Astrocyte of the hippocampus (primary cell): Measurements from ENCODE around the gene YPEL4.
"Not testable (repeated sequence)": the region's sequence is repeated elsewhere in the genome, so short reads cannot be mapped to it uniquely, and the experiment has no call there.

Experiments used
- DNase-seq: peaks from one replicate; pipeline ENCODE4 v3.0.0; 2011; ENCODE audit warnings: low read depth, low spot score

The YPEL4 gene, protein sequence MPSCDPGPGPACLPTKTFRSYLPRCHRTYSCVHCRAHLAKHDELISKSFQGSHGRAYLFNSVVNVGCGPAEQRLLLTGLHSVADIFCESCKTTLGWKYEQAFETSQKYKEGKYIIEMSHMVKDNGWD

DNA sequence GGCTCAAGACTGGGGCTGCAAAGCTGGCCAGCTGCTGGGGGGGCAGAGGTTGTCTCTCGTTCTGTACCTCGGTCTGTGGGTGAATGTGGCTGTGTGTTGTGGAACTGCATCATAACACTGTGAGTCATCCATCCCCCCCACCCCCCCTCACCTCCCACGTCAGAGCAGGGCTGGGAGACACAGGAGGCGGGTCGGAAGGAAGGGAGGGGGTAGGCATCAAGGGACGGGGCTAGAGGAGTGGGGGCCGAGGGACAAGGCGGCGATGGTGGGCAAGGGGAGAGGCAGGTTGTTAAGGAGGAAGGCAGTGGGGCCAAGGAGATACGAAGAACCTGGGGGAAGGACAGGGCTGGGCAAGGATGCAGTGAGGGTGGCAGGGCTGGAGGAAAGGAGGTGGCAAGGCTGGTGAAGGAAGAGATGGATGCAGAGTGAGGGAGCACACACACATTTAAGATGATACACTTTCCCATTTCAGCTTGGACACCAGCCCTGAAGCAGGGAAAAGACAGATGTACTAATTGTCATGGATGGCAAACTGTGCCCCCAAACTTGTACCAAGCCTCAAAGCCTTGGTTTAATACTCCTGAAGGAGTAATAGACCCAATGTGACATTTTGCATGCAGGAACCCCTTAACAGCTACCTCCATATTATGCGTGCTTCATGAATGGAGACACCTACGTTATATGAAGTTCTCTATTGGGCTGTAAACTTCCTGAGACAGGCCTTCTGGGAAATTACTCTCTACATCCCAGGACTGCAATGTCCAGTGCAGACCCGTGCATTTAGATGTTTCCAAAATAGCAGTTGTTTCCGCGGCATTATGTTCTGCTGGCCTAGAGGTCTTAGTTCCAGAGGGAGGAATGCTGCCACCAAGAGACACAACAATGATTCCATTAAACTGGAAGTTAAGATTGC lies at the start of gene YPEL4:
YPEL4 (minus strand) TSS at position 87 of the 913 bp plus-strand sequence. CDS start 2,805 bp downstream, outside the sequence.
- DNase-seq, result peak; percentile 90

DNA sequence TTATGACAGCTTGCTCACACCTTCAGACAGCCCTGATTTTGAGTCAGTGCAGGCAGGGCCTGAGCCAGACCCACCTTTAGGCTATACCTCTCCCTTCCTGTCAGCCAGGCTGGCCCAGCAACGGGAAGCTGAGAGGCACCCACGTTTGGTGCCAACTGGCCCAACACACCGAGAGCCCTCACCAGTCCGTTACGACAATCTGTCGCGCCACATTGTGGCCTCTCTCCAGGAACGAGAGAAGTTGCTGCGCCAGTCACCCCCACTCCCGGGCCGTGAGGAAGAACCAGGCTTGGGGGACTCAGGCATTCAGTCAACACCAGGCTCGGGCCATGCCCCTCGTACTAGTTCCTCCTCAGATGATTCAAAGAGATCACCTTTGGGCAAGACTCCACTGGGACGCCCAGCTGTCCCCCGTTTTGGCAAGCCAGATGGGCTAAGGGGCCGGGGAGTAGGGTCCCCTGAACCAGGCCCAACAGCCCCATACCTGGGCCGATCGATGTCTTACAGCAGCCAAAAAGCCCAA lies 49.2 kb upstream of the YPEL4 start:
- DNase-seq, result no peak

DNA sequence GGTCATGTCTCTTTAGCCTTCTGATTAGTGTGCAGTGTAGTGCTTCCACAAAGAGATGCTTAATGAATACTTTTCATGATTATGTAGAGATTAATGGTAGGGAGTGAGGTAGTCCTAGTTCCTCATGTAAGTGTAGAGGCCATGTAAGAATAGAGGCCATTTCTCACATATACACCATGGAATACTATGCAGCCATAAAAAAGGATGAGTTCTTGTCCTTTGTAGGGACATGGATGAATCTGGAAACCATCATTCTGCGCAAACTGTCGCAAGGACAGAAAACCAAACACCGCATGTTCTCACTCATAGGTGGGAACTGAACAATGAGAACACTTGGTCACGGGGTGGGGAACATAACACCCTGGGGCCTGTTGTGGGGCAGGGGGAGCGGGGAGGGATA lies 40.8 kb upstream of the YPEL4 start:
- DNase-seq, result not testable (repeated sequence)

DNA sequence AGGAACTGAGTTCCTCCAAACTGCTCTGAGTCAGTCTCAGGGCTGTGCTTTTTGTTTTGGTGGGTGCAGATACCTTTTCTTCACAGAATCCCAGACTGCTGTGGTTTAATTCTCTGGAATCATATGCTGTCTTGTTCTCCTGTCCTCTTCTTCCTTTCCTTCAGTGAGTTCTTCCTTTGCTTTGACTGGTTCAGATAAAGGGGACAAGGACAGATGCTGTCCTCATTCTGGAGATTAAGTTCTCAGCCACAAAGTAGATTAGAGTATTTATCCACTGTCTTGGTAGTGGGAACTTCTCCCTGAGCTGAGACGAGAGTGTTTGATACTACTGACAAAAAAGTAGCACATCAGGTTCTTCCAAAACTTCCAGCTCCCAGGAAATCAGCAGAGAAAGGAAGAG lies 31.5 kb upstream of the YPEL4 start:
- no peak for DNase-seq

DNA sequence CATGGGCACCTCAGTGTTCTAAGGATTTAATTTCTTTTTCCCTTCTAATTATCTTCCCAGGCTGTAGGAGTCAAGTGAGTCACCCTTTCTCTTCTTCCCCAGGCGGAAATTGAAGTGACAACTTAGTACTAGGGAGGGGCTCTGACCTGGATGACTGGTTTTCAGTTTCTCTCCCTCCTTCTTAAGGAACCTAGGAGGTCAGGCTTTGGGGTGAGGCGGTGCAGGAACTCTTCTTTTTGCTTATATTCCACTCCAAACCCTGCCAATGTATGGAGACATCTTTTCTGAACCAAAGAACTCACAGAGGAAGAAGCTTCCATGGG lies 30.8 kb upstream of the YPEL4 start:
- peak; percentile 38 for DNase-seq

DNA sequence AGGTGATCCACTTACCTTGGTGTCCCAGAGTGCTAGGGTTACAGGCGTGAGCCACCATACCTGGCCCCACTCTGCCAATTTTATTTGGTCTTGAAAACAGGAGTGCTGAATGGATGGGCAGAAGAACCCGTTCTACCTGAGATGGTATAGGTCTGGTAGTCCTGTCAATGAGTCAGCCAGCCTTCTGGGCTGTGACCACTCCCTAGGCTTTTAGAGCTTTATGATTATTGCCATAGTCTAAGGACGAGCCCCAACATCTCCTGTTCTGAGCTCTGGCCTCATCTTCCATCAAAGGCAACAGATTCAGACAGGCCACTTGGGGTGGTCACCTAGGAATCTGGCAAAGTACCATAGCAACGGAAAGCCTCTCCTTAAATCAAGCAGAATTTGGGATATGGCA lies 29.7 kb upstream of the YPEL4 start:
- no peak for DNase-seq

DNA sequence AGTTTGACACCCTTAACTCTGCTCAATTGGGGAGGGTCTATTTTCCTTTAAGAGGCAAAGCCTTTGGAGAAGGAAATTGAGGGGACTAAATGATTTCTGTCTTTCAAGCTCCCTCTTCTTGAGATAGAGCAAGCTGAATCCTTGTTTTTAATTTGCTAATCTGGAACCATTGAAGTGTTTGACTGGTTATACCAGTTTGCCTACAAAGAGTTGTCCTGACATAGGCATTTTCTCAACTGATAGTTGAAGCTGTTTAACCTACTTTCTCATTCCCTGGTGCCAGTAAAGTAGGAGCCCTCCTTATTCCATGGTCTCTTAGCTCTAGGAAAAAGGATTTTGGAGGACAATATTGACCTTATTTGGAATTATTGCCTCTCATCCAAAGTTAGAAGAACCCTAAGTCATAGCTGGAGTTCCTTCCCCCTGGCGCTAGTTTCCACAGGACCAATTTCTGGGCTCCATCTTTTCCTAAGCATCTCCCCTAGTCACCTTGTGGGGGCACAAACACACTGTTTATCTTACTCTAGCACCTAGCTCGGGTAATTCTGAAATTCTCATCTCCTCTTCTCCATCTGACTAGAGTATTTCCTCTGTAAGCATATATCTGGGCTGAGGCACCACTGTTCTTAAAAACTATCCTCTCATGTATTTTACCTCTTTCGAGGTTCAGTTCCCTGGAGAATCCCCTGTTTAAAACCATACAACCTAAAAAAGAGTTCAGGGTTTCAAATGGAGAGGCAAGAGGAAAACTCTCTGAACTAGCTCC lies 25.6 kb upstream of the YPEL4 start:
- no peak for DNase-seq

DNA sequence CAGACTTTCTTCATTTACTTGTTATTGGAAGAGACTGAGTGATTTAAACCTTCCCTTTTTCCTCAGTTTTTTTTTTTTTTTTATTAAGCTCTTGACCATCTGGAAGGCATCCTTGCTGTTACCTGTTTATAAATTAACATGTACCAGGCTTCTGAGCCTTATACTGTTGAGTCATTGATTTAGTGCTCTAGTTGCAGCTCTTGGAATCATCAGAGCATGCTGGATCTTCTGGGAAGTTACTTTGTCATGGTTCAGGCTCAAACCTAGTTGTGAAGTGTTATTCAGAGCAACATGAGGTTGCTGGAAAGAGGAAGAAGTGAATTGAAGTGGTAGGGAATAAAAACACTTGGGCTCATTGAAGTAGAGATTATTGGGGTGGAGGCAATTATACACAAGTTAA lies 24.5 kb upstream of the YPEL4 start:
- DNase-seq, result no peak

DNA sequence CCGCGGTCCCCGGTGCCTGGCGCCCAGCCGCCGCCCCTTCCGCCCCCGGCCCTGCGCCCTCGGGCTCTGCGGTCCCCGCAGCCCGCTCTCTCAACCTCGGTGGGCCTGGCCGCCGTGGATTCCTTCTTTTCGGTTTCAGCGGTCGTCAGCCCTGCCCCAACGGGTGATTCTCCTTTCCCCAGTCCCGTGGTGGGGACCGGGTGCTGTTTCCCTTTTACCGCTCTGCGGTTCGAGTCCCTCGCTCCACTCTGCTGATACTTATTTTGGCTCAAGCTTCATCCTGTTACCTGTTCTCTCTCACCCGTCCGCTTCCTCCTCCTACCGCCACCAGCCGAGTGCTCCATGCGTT lies 18.7 kb upstream of the YPEL4 start:
- DNase-seq, result no peak

DNA sequence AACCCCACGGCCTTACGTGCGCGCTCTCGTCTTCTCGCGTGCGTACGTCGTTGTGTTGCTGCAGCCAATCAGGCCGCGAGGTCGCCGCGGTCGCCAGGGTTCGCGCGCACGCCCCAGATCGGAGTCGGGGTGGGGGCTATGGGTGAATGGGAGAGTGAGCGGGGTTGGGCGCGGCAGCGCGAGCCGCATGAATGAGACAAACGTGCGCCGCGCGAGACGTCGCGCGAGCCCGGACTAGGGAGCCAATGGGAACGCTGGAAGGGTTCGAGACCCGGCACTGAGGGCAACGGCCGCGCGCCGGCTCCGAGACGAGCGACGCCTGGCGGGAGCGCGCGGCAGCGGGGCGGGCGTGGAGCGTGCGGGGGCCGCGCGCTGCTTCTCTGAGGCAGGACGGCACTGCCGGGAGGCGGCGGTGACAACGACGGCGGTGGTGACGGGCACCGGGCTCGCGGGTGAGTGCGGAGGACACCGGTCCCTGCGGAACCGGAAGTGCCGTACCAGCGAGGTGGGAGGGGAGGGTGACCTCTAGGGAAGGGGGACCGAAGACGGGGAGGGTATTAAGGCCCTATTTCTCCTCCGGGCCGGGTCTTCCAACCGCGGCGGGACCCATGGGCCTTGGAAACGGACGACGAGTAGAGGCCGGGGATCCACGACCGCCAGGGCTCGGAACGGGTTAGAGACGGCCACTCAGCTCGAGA lies 18.2 kb upstream of the YPEL4 start, which contains the start of gene ZDHHC5:
ZDHHC5 (plus strand) TSS at position 379 of the 698 bp plus-strand sequence. CDS start 4,977 bp downstream, outside the sequence.
- DNase-seq, result peak; percentile 100

DNA sequence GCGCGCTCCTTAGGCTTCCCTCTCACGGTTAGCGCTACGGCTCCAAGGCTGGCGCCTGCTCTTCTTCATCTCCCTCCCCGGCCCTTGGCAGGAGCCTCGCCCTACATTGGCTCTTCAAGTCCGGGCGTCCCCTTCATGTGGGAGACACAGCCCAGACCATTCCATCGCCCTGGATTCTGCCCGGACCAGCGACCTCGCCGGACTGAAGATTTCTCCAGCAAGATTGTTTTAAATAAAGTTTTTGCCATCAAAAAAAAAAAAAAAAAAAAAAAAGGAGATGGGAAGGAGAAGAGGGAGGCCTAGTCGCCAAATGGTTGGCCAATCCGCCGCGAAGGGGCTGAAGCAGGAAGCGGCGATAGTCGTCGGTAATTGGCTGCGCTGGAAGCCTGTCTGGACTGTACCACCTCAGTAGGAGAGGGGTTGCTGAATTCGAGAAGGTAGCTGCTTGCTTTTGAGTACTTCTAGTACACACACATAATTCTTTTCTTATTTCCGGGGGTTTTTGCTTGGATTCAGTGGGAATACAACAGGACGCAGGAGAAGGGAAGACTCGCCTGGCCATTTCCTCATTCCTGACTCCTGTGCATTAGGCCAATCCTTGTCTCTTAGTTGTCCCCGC lies 17.5 kb upstream of the YPEL4 start:
- DNase-seq, result peak; percentile 98

DNA sequence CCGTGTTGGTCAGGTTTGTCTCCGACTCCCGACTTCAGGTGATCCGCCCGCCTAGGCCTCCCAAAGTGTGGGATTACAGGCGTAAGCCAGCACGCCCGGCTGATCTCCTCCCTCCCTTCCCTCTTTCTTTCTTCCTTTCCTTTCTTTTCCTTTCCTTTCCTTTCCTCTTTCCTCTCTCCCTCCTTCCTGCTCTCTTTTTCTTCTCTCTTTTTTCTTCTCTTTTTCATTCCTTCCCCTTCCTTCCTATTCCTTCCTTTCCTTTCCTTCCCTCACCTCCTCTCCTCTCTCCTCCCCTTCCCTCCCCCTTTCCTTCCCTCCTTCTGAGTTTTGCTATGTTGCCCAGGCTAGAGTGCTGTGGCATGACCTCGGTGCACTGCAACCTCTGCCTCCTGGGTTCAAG lies 14.3 kb upstream of the YPEL4 start:
- DNase-seq, result no peak

DNA sequence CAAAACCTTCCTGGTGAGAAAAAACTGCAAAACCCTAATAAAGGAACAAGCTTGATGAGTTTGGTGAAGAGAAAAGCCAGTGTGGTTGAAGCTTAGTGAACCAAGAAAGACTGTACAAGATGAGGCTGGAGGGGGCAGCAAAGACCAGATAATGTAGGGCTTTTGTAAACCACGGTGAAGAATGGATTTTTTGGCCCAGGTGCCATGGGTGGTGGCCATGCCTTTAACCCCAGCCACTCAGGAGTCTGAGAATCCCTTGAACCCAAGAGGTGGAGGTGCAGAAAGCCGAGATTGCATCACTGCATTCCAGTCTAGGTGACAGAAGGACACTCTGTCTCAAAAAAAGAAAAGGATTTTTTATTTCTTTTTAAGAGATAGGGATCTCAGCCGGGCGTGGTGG lies 13.2 kb upstream of the YPEL4 start:
- no peak for DNase-seq

DNA sequence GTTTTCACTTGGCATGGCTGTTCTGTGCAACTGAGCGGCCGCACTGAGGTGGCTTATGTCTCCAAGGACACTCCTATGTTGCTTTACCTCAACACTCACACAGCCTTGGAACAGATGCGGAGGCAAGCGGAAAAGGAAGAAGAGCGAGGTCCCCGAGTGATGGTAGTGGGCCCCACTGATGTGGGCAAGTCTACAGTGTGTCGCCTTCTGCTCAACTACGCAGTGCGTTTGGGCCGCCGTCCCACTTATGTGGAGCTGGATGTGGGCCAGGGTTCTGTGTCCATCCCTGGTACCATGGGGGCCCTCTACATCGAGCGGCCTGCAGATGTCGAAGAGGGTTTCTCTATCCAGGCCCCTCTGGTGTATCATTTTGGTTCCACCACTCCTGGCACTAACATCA lies 10.0 kb upstream of the YPEL4 start:
- DNase-seq, result no peak

DNA sequence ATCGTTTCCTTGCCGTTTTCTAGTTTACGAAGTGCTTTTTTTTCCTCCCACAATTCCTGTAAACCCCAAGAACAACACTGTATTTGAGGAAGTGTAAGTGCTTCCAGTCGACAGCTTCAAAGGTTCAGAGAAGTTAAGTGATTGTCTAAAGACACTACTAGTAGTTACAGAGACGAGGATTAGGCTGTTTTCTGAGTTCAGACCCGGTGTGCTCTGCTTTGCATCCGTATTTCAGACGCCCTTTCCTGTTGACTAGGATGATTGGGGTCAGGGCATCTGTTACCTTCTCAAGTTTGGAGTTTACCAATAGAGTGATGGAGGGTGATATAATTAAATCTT lies 8.3 kb upstream of the YPEL4 start:
- DNase-seq, result no peak

DNA sequence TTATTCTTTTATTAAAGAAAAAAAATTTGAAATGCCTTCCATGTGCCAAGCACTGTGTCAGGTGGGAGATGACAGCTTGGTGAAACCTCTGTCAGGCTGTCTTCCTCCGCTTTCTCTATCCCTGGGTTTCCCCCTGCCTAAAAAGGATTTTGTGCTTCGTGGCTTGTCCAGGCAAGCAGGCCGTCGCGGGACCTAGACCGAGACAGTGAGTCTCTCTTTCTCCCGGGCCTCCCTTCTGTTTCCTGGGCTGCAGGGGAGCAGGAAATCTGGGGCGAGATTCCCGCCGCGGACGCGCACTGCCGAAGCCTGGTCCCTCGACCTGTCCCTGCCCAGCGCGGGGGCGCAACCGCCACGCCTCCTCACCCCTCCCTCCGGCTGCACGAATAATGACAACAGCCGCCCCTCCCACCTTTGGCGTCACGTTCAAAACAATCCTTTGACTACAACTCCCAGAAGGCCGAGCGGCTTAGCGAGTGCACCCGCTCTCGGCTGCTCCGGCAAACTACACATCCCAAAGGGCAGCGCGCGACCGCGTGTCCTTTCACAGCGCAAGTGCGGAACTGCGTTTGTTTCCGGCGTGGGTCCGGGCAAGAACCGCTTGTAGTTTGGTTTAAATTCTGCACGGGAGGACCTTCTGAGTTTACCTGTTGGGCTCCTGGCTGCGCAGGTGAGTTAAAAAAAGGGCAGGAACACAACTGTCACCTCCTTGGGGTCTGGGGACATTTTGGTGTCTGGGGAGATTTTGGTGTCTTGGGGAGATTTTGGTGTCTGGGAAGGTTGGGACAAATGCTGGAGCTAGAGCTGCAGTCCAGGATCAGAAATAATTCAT lies 7.7 kb upstream of the YPEL4 start, which contains the start of gene CLP1:
CLP1 (plus strand) TSS at position 569 of the 829 bp plus-strand sequence. CDS start 1,715 bp downstream, outside the sequence.
- peak; percentile 100 for DNase-seq

DNA sequence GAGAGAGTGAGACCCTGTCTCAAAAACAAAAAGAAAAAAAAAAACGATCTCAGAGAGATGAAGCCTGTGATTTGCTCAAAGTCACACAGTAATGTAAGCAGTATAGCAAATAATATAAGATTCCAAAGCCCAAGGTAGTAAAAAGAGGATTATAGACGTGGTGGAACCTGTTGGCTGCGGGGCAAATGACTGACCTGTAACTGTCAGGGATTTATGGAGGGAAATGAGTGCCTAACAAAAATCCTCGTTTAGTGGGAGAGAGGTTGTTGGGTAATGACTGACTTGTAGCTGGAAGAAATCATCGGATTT lies 7.1 kb upstream of the YPEL4 start:
- DNase-seq, result no peak

DNA sequence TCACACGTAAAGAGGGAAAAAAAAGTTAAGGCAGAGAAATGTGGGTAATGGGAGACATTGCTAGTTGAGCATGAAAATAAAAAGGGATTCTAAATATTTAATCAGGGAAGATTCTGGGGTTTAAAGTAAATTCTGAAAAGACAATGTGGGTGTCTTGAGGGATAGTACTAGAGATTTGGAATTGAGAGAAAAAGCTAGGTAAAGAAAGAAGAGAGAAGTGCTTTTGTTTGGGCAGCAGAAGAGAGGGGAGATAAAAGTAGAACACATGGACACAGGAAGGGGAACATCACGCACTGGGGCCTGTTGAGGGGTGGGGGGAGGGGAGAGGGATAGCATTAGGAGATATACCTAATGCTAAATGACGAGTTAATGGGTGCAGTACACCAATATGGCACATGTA lies 3.5 kb upstream of the YPEL4 start:
- no peak for DNase-seq

DNA sequence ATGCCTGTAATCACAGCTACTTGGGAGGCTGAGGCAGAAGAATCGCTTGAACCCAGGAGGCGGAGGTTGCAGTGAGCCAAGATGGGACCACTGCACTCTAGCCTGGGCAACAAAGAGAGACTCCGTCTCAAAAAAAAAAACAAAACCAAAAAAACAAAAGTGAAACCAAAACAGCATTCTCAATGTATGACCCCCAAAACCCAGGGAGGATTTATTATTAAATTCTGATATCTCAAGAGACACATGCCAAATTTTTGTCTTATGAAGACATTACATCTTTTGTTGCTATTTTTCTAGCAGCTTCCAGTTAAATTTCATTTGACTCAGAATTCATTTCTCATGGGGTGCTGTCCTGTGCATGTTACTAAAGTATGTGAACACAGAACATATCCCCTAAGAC lies 3.0 kb upstream of the YPEL4 start:
- DNase-seq, result no peak

DNA sequence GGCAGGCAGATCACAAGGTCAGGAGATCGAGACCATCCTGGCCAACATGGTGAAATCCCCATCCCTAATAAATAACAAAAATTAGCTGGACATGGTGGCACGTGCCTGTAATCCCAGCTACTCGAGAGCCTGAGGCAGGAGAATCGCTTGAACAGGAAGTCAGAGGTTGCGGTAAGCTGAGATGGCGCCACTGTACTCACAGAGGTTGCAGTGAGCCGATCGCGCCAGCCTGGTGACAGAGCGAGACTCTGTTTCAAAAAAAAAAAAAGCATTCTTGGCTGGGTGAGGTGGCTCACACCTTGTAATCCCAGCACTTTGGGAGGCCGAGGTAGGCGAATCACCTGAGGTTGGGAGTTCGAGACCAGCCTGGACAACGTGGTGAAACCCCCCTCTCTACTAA lies 2.5 kb upstream of the YPEL4 start:
- DNase-seq, result not testable (repeated sequence)

DNA sequence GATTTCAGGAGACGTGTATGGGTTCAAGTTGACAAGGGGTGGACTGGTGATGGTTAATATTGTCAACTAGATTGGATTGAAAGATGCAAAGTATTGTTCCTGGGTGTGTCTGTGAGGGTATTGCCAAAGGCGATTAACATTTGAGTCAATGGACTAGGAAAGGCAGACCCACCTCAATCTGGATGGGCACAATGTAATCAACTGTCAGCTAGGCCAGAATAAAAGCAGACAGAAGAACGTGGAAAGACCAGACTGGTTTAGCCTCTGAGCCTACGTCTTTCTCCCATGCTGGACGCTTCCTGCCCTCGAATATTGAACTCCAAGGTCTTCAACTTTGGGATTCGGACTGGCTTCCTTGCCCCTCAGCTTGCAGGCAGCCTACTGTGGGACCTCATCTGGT lies 1.7 kb upstream of the YPEL4 start:
- no peak for DNase-seq
